H1 (cell line): ENCODE data around the gene SCMH1.

Source experiments
- ATF2 ChIP-seq: IDR thresholded peaks from 2 replicates; pipeline ENCODE4 v1.6.1; 2012; ENCODE audit warnings: low read length, inconsistent platforms
- CTCF ChIP-seq, 3 experiments: IDR thresholded peaks; 1 replicate in 2 of 3; 2 replicates in 1 of 3; pipeline versions ENCODE4 v1.5.1 to v1.6.1; 2011; ENCODE audit warnings: low read length in 3 of 3, mild to moderate bottlenecking in 3 of 3, inconsistent platforms in 2 of 3, low read depth in 1 of 3, moderate library complexity in 1 of 3; ENCODE audit not compliant: insufficient read depth in 1 of 3; ENCODE audit errors: control extremely low read depth in 1 of 3
- EZH2 ChIP-seq: fragments of 200-600 bp; sonication (generic); IDR thresholded peaks from 2 replicates; pipeline ENCODE4 v1.7.1; 2012; ENCODE audit warnings: low read depth, mild to moderate bottlenecking, moderate library complexity, low read length, inconsistent platforms; ENCODE audit not compliant: severe bottlenecking
- JUND ChIP-seq: IDR thresholded peaks from 2 replicates; pipeline ENCODE4 v1.6.1; 2011; ENCODE audit warnings: mild to moderate bottlenecking, improper control_type of control experiment, low read length
- MAX ChIP-seq: IDR thresholded peaks from 2 replicates; pipeline ENCODE4 v1.6.1; 2012; ENCODE audit warnings: inconsistent platforms
- POLR2A ChIP-seq, 2 experiments: IDR thresholded peaks; 1 replicate in 1 of 2; 2 replicates in 1 of 2; pipeline ENCODE4 v1.6.1; 2011; ENCODE audit warnings: low read depth in 2 of 2, low read length in 2 of 2, mild to moderate bottlenecking in 2 of 2; ENCODE audit errors: control extremely low read depth in 1 of 2
- RFX5 ChIP-seq: IDR thresholded peaks from 2 replicates; pipeline ENCODE4 v1.6.1; 2011; ENCODE audit warnings: low read depth, low read length, improper control_type of control experiment, borderline replicate concordance
- SP1 ChIP-seq: IDR thresholded peaks from 2 replicates; pipeline ENCODE4 v1.6.1; 2011; ENCODE audit warnings: low read depth, low read length
- USF2 ChIP-seq: IDR thresholded peaks from 2 replicates; pipeline ENCODE4 v1.6.1; 2011; ENCODE audit warnings: low read length, improper control_type of control experiment

- no peak for TF ChIP-seq ATF2
- TF ChIP-seq CTCF (IDR thresholded peaks at IDR 0.05; ENCODE audit: control extremely low read depth in 1 of 3, insufficient read depth in 1 of 3, low read depth in 1 of 3, low read length in 3 of 3), result no peak
- no peak for TF ChIP-seq MAX
- no peak for TF ChIP-seq JUND
- no peak for TF ChIP-seq SP1
- TF ChIP-seq RFX5, result no peak
- no peak for TF ChIP-seq USF2
- no peak for TF ChIP-seq EZH2
- TF ChIP-seq POLR2A (IDR thresholded peaks at IDR 0.05; ENCODE audit: control extremely low read depth in 1 of 2, low read depth in 2 of 2, low read length in 2 of 2), result no peak
Observed at GRCh38 chr1:41233708-41234107, 8.4 kb downstream of the SCMH1 start.
